HG02870 (cell line): ENCODE data around the gene S100A13.
"Not testable (repeated sequence)": the region's sequence is repeated elsewhere in the genome, so short reads cannot be mapped to it uniquely, and the experiment has no call there.

Experiments used
- ATAC-seq: cut with Tn5 transposase; IDR thresholded peaks from one replicate; pipeline ENCODE4 v1.9.1; 2021; ENCODE audit warnings: mild to moderate bottlenecking, moderate library complexity; ENCODE audit not compliant: unreplicated experiment

S100A13 gene

DNA sequence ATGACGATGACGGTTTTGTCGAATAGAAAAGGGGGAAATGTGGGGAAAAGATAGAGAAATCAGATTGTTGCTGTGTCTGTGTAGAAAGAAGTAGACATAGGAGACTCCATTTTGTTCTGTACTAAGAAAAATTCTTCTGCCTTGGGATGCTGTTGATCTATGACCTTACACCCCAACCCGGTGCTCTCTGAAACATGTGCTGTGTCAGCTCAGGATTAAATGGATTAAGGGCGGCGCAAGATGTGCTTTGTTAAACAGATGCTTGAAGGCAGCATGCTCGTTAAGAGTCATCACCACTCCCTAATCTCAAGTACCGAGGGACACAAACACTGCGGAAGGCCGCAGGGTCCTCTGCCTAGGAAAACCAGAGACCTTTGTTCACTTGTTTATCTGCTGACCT lies 51.8 kb downstream of the S100A13 start:
- ATAC-seq = not testable (repeated sequence)

GRCh38 chr1:153575081-153575491 lies 52.2 kb downstream of the S100A13 start:
- ATAC-seq = not testable (repeated sequence)

- ATAC-seq = no peak
Measured at GRCh38 chr1:153573351-153573750, 54.0 kb downstream of the S100A13 start.

GRCh38 chr1:153572569-153573015 lies 54.7 kb downstream of the S100A13 start:
- ATAC-seq = no peak

GRCh38 chr1:153571706-153572105 lies 55.6 kb downstream of the S100A13 start:
- ATAC-seq = no peak

GRCh38 chr1:153570874-153571273 lies 56.4 kb downstream of the S100A13 start:
- no peak for ATAC-seq

- ATAC-seq = no peak
Measured at GRCh38 chr1:153569465-153569864, 57.8 kb downstream of the S100A13 start.
